Measurements from ENCODE around the gene ARMC7. TPM values are rescaled to one million over a fixed set of nuclear protein-coding genes. Genes with fewer than 3 reads are reported as not detected.

Gene ARMC7
- total RNA-seq, 2 donors from 2014 or later = 6.7 to 7.9 TPM

- Histone ChIP-seq H3K27me3 (no peaks in the 10 kb centered on the region), H3K36me3 (replicated peaks in 1 of 2; ENCODE audit: insufficient read depth in 1 of 2, low read depth in 2 of 2) (no peaks in the 10 kb centered on the region), H3K4me3 (no peak overlapping the region), H3K27ac (no peak overlapping the region), H3K4me1 (peaks cover 29% of the 10 kb centered on the region), H3K9me3 (no peaks in the 10 kb centered on the region)
- TF ChIP-seq CTCF (IDR thresholded peaks at IDR 0.05) (no peak), POLR2A (IDR thresholded peaks at IDR 0.05) (no peak)
- ATAC-seq (no peak), DNase-seq (no peak)
- intact Hi-C loops (cut with DNase I) = no loop called here
- 58 to 59% methylated on average over 6 of the region's 6 CpGs for WGBS, 2 donors
These were observed 27.1 kb upstream of the ARMC7 start for GRCh38 chr17:75082683-75083082.

GRCh38 chr17:75084039-75084660 is 25.6 kb upstream of the ARMC7 start:
- TF ChIP-seq CTCF (IDR thresholded peaks at IDR 0.05) = no peak
- TF ChIP-seq POLR2A (IDR thresholded peaks at IDR 0.05) = no peak
- Histone ChIP-seq H3K4me3 (no peak overlapping the region), H3K27ac (peak overlapping the region in 3 of 4 donors; percentile 16 to 73 (median 19)), H3K27me3 (no peaks in the 10 kb centered on the region), H3K4me1 (peaks cover 26% of the 10 kb centered on the region), H3K9me3 (no peaks in the 10 kb centered on the region), H3K36me3 (replicated peaks in 1 of 2; ENCODE audit: insufficient read depth in 1 of 2, low read depth in 2 of 2) (no peaks in the 10 kb centered on the region)
- 55 to 70% methylated on average over 11 to 14 of the region's 14 CpGs for WGBS, 2 donors
- ATAC-seq (no peak), DNase-seq (peak in 1 of 4 donors; percentile 31)
- intact Hi-C loops (cut with DNase I) = no loop called here

GRCh38 chr17:75086496-75087181 is 23.1 kb upstream of the ARMC7 start:
- no peaks in the 10 kb centered on the region for H3K27me3 ChIP-seq
- peak overlapping the region in 2 of 4 donors; percentile 84 to 88 for H3K27ac ChIP-seq
- ATAC-seq = no peak

GRCh38 chr17:75087182-75087557 is 22.6 kb upstream of the ARMC7 start:
- Histone ChIP-seq H3K27me3 (no peaks in the 10 kb centered on the region), H3K27ac (peak overlapping the region; percentile 64 to 88 (median 84)), H3K9me3 (no peaks in the 10 kb centered on the region), H3K36me3 (replicated peaks in 1 of 2; ENCODE audit: insufficient read depth in 1 of 2, low read depth in 2 of 2) (no peaks in the 10 kb centered on the region), H3K4me3 (no peak overlapping the region), H3K4me1 (peaks cover 43% of the 10 kb centered on the region)
- DNase-seq (no peak), ATAC-seq (no peak)
- TF ChIP-seq CTCF (IDR thresholded peaks at IDR 0.05) (no peak), POLR2A (IDR thresholded peaks at IDR 0.05) (no peak)
- intact Hi-C loops (cut with DNase I) = no loop called here
- 70 to 91% methylated on average over 7 to 12 of the region's 12 CpGs for WGBS, 2 donors

More at GRCh38 chr17:75086496-75087181, 23.1 kb upstream of the ARMC7 start:
- no peak for DNase-seq
- TF ChIP-seq POLR2A (IDR thresholded peaks at IDR 0.05) (no peak), CTCF (IDR thresholded peaks at IDR 0.05) (no peak)
- Histone ChIP-seq H3K36me3 (replicated peaks in 1 of 2; ENCODE audit: insufficient read depth in 1 of 2, low read depth in 2 of 2) (no peaks in the 10 kb centered on the region), H3K9me3 (no peaks in the 10 kb centered on the region), H3K4me1 (peaks cover 39% of the 10 kb centered on the region), H3K4me3 (no peak overlapping the region)
- intact Hi-C loops (cut with DNase I) = no loop called here
- WGBS, 2 donors = 69 to 78% methylated on average over 15 of the region's 15 CpGs

Measured in body of pancreas (tissue), 4 donors.